Ascending aorta (tissue), 2 donors: ENCODE measurements around the gene SLC9C2. TPM values are rescaled to one million over a fixed set of nuclear protein-coding genes. Genes with fewer than 3 reads are reported as not detected.

Experiments
- DNase-seq, 2 donors: peaks; one replicate each; pipeline ENCODE4 v3.0.0-alpha.2; 2019; ENCODE audit warnings: low spot score in 2 of 2
- H3K27ac ChIP-seq, 2 donors: fragments of 200-600 bp; sonication (generic); one replicate each; pipeline ENCODE4 v1.5.1; 2016 to 2017; ENCODE audit warnings: mild to moderate bottlenecking in 1 of 2
- H3K27me3 ChIP-seq: fragments of 200-600 bp; sonication (generic); one replicate; pipeline ENCODE4 v1.5.1; 2017
- H3K36me3 ChIP-seq, 2 donors: fragments of 200-600 bp; sonication (generic); one replicate each; pipeline ENCODE4 v1.5.1; 2016
- H3K4me1 ChIP-seq, 2 donors: fragments of 200-600 bp; sonication (generic); one replicate each; pipeline ENCODE4 v1.5.1; 2016 to 2017; ENCODE audit warnings: mild to moderate bottlenecking in 1 of 2
- H3K4me3 ChIP-seq, 2 donors: fragments of 200-600 bp; sonication (generic); one replicate each; pipeline ENCODE4 v1.5.1; 2016 to 2017; ENCODE audit warnings: mild to moderate bottlenecking in 1 of 2
- H3K9me3 ChIP-seq, 2 donors: fragments of 200-600 bp; sonication (generic); one replicate each; pipeline ENCODE4 v1.5.1; 2016
- intact Hi-C: fragments of 100-400 bp; cut with DNase I; formaldehyde crosslinking; loops from one replicate; pipeline ENCODE4 v1.15.1; 2023
- total RNA-seq: library from RNA; depleted of rRNA; stranded (reverse); fragments of >200 nt; gene quantifications from one replicate; pipeline ENCODE4 v1.1.0, GENCODE V29; 2016
- TF ChIP-seq, protein P1 (sequence below), 3 experiments: fragments of 200-600 bp in 2 of 3; fragments of 450-650 bp in 1 of 3; sonication (generic) in 2 of 3; IDR thresholded peaks; one replicate each; pipeline ENCODE4 v1.5.1; 2016 to 2019; ENCODE audit warnings: antibody characterized with exemption in 3 of 3, mild to moderate bottlenecking in 1 of 3, moderate library complexity in 1 of 3

Gene SLC9C2
- total RNA-seq, 1 donor from 2014 or later, result not detected

DNA sequence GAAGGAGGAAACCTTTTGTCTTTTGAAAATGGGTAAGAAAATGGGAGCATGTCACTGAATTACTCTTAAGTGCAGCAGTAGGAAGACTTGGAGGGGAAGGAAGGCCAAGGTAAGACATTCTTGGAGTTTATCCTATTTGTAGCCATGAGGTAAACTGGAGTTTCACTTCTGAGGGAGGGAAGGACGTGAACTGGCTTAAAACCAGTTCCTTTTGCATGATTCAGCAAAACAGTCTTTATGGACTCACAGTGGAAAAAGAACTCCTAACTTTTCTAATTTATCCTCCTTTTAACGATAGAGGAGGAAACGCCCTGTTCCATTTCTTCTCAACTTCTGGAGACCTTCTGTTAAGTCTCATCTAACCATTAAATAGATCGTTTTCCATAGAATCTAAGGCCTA, 123.2 kb downstream of the SLC9C2 start:
- no peak for DNase-seq
- H3K4me3 ChIP-seq, result peak overlapping the region; percentile 88 to 95
- TF ChIP-seq, protein P1, sequence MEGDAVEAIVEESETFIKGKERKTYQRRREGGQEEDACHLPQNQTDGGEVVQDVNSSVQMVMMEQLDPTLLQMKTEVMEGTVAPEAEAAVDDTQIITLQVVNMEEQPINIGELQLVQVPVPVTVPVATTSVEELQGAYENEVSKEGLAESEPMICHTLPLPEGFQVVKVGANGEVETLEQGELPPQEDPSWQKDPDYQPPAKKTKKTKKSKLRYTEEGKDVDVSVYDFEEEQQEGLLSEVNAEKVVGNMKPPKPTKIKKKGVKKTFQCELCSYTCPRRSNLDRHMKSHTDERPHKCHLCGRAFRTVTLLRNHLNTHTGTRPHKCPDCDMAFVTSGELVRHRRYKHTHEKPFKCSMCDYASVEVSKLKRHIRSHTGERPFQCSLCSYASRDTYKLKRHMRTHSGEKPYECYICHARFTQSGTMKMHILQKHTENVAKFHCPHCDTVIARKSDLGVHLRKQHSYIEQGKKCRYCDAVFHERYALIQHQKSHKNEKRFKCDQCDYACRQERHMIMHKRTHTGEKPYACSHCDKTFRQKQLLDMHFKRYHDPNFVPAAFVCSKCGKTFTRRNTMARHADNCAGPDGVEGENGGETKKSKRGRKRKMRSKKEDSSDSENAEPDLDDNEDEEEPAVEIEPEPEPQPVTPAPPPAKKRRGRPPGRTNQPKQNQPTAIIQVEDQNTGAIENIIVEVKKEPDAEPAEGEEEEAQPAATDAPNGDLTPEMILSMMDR (IDR thresholded peaks at IDR 0.05), result no peak
- H3K36me3 ChIP-seq, result peaks cover 34 to 39% of the 10 kb centered on the region in 2 donors
- H3K4me1 ChIP-seq, result peaks cover 12 to 29% of the 10 kb centered on the region in 2 donors
- H3K27ac ChIP-seq, result no peak overlapping the region
- H3K27me3 ChIP-seq, result no peaks in the 10 kb centered on the region
- intact Hi-C loops, result loop anchor here (5.0 to 10.0 kb wide), 3 partner anchors 233 to 1525 kb away; partner anchors contain the start of gene KLHL20
- no peaks in the 10 kb centered on the region for H3K9me3 ChIP-seq

DNA sequence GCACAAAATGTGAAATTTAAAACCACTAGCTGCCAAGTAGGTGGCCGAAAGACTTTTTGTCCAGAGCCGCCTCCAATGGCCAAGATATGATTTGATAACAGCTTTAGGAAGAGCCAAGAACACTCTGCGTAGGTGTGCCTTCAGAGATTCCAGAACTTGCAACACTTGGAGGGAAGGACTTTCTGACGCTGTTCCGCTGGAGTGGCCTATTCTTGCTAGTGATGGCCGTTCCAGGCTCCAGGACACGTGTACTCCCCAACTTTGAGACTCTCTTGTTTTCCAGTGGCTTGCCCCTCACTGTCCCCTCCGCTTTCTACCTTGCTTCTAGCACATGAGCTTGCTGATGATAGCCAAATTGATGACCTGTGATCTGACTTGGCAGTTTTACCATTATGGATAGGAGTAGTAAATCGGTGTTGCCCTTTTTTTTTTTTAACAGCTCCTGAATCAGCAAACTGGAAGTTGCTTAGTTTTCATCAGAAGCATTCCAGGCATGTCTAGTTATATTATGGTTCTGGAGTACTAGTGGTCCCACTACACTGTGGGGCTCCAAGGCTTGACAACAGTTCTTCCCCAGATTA, 124.7 kb downstream of the SLC9C2 start:
- peaks cover 12 to 35% of the 10 kb centered on the region in 2 donors for H3K4me1 ChIP-seq
- no peaks in the 10 kb centered on the region for H3K27me3 ChIP-seq
- peak in 1 of 2 donors; percentile 85 for DNase-seq
- TF ChIP-seq, protein P1 (IDR thresholded peaks at IDR 0.05), result no peak
- H3K9me3 ChIP-seq, result no peaks in the 10 kb centered on the region
- peak overlapping the region; percentile 88 to 95 for H3K4me3 ChIP-seq
- H3K36me3 ChIP-seq, result peaks cover 21 to 25% of the 10 kb centered on the region in 2 donors
- intact Hi-C loops, result loop anchor here (5.0 to 10.0 kb wide), 3 partner anchors 234 to 1527 kb away; partner anchors contain the start of gene KLHL20
- H3K27ac ChIP-seq, result peak overlapping the region; percentile 99

DNA sequence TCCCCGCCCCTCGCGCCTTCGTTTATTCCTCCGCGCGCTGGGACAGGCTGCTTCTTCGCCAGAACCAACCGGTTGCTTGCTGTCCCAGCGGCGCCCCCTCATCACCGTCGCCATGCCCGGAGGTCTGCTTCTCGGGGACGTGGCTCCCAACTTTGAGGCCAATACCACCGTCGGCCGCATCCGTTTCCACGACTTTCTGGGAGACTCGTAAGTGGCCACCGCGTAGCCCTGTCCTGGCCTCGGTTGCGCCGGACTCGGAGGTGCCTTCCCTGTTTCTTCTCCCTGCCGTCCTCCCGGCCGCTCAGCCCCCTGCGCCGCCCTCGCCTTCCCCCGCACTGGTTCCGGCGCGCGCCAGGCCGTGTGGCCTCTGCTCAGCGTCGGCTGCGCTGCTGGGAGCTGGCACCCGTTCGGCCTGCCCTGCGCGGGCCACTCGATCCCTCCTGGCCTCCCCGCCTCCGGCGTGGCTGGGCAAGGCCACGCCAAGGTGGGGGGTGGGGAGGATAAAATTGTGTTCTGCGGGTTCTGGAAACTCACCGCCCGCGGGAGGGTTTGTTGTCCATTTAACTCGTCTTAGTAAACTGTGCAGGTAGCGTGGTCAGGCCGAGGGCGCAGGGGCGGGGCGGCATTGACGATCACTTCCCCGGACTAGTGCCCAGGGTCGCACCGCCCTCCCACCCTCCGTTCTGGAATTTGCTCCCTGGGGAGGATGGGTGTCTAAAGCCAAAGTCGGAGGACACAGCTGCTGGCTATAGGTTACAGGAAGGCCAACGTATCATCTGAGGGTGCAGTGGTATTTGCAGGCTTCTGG, 125.4 kb downstream of the SLC9C2 start, which contains the start of gene PRDX6:
Gene PRDX6, plus strand, starts transcription at position 50 of the 808 bp plus-strand sequence. Its CDS starts 63 bp downstream, at position 113.
- H3K4me1 ChIP-seq, result peaks cover 12 to 37% of the 10 kb centered on the region in 2 donors
- H3K27me3 ChIP-seq, result no peaks in the 10 kb centered on the region
- H3K9me3 ChIP-seq, result no peaks in the 10 kb centered on the region
- DNase-seq, result peak; percentile 60 to 94
- intact Hi-C loops, result loop anchor here (1.0 to 10.0 kb wide), 7 partner anchors 47 to 1527 kb away; partner anchors contain the start of genes CENPL, DARS2, GAS5 and KLHL20
- peak within 1 kb of the TSS; percentile 88 to 95 for H3K4me3 ChIP-seq
- TF ChIP-seq, protein P1 (IDR thresholded peaks at IDR 0.05), result no peak
- H3K36me3 ChIP-seq, result peaks cover 14 to 18% of the 10 kb centered on the region in 2 donors
- H3K27ac ChIP-seq, result peak within 1 kb of the TSS; percentile 99

DNA sequence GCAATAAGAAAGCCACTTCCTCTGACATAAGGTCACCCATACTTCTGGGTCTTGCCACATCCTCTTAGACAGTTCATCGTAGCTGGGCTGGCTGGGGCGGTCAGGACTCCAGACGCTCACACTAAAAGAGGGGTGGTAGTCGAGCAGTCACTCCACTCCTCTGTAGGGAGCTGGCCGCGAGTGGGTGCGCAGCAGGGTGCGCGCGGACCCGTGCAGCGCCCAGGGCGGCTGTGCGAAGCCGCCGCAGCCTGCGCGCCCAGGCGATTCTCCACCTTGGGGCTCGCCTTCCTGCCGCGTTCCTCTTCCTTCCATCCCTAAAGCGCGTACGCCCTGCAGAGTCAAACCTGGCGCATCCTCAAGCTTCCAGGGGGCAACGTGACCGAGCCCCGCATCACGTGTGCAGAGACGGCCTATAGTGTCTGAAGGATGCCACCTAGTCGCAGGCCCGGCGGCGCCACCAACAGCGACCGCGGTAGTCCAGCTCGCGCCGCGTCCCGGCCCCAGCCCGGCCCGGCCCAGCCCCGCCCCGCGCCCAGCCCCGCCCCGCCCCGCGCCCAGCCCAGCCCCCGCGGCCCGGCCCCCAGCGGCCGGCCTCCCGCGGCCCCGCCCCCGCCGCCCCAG, 126.1 kb downstream of the SLC9C2 start:
- Histone ChIP-seq H3K27ac (peak overlapping the region; percentile 99), H3K4me3 (peak overlapping the region; percentile 88 to 95), H3K36me3 (peaks cover 7 to 11% of the 10 kb centered on the region in 2 donors), H3K27me3 (no peaks in the 10 kb centered on the region), H3K4me1 (peaks cover 12 to 37% of the 10 kb centered on the region in 2 donors), H3K9me3 (no peaks in the 10 kb centered on the region)
- intact Hi-C loops, result loop anchor here (1.0 to 10.0 kb wide), 7 partner anchors 46 to 1528 kb away; partner anchors contain the start of genes CENPL, DARS2, GAS5 and KLHL20
- DNase-seq, result peak; percentile 64 to 93
- TF ChIP-seq, protein P1 (IDR thresholded peaks at IDR 0.05), result peak in 1 of 3 experiments; percentile 5

DNA sequence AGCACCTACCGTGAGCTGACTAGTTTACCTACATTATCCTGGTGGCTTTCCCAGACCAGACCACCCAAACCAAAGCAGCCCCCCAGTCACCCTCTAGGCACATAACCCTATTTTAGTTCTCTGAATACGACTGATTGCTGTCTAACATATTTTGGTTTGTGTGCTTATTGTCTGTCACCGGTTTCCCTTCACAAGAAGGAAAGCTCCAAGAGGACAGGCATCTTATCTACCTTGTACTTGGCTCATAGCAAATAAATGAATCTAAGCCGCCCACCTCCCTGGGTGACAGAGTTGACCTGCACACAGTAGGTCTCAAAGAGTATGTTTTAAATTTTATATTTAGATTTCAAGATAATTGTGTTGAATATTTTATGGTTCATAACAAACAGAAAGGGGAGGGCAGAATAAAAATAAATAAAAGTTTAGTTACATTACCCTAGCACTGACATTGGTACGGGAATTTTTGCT, 126.6 kb downstream of the SLC9C2 start:
- H3K36me3 ChIP-seq, result peaks cover 2 to 5% of the 10 kb centered on the region in 2 donors
- no peaks in the 10 kb centered on the region for H3K27me3 ChIP-seq
- no peaks in the 10 kb centered on the region for H3K9me3 ChIP-seq
- TF ChIP-seq, protein P1 (IDR thresholded peaks at IDR 0.05), result no peak
- no peak for DNase-seq
- intact Hi-C loops, result loop anchor here (2.0 to 10.0 kb wide), 4 partner anchors 236 to 1529 kb away; partner anchors contain the start of gene KLHL20
- H3K27ac ChIP-seq, result peak overlapping the region; percentile 84 to 90
- peaks cover 12 to 37% of the 10 kb centered on the region in 2 donors for H3K4me1 ChIP-seq
- peak overlapping the region; percentile 88 to 95 for H3K4me3 ChIP-seq
